H1 (cell line): Measurements from ENCODE around the gene LSM3. TPM values are rescaled to one million over a fixed set of nuclear protein-coding genes. Genes with fewer than 3 reads are reported as not detected.

Experiments
- CHD7 ChIP-seq: fragments of 300-600 bp; sonication (generic); IDR thresholded peaks from 2 replicates; pipeline ENCODE4 v1.7.1; 2012; ENCODE audit warnings: low read length, moderate library complexity, mild to moderate bottlenecking, inconsistent platforms; ENCODE audit not compliant: insufficient replicate concordance
- MAFK ChIP-seq: IDR thresholded peaks from 2 replicates; pipeline ENCODE4 v1.6.1; 2012; ENCODE audit warnings: low read depth, mild to moderate bottlenecking, improper control_type of control experiment, low read length
- USF2 ChIP-seq: IDR thresholded peaks from 2 replicates; pipeline ENCODE4 v1.6.1; 2011; ENCODE audit warnings: low read length, improper control_type of control experiment
- YY1 ChIP-seq: IDR thresholded peaks from 2 replicates; pipeline ENCODE4 v1.6.1; 2011; ENCODE audit warnings: low read depth, mild to moderate bottlenecking, low read length
- polyA plus RNA-seq, 7 experiments: library from polyadenylated mRNA; depleted of rRNA in 3 of 7; stranded (reverse) in 5 of 7; unstranded in 2 of 7; fragments of >200 nt in 5 of 7; fragments of 200-250 nt in 2 of 7; gene quantifications; 1 replicate in 5 of 7; 2 replicates in 1 of 7; 4 replicates in 1 of 7; pipeline versions ENCODE4 v1.2.1 to v1.2.3, GENCODE V29; 2011 to 2013; ENCODE audit warnings: missing spikeins in 2 of 7, mixed read lengths in 2 of 7
- total RNA-seq: library from RNA; stranded (reverse); fragmentation: NEBNext Ultra II Directional; extraction: Animal tissue kit (Norgen Biotek cat#: 25700); gene quantifications from 2 replicates; pipeline ENCODE4 v1.2.1, GENCODE V29; 2021

LSM3 gene
- total and polyA plus RNA-seq, 2 of the 8 experiments (the other 6 are each of a cell fraction or from before 2014, with no cell fraction given): 7.1 to 25.4 TPM

GRCh38 chr3:14169871-14170270, 8.7 kb upstream of the LSM3 start (continued):
- TF ChIP-seq CHD7 (no peak), USF2 (no peak), MAFK (no peak), YY1 (no peak)
